ENCODE data around the gene STRA8.

Gene STRA8, protein sequence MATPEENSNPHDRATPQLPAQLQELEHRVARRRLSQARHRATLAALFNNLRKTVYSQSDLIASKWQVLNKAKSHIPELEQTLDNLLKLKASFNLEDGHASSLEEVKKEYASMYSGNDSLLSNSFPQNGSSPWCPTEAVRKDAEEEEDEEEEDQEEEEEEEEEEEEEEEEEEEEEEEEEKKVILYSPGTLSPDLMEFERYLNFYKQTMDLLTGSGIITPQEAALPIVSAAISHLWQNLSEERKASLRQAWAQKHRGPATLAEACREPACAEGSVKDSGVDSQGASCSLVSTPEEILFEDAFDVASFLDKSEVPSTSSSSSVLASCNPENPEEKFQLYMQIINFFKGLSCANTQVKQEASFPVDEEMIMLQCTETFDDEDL

GRCh38 chr7:135233570-135233969 lies at the start of gene STRA8:
Gene STRA8, plus strand, starts transcription at chr7:135233838. Its CDS starts 6,687 bp downstream, at chr7:135240525.
- H3K9me3 Mint-ChIP-seq: no peaks in the 10 kb centered on the region
- H3K27ac Mint-ChIP-seq: no peak within 1 kb of the TSS
- ATAC-seq (ENCODE audit: low read depth): no peak
- no peak for DNase-seq (ENCODE audit: low spot score in 2 of 2)
- no peak within 1 kb of the TSS for H3K4me3 Mint-ChIP-seq
- H3K4me1 Mint-ChIP-seq: peaks cover 12% of the 10 kb centered on the region
- H3K36me3 Mint-ChIP-seq: no peaks in the 10 kb centered on the region
- H3K27me3 Mint-ChIP-seq: peaks cover 11% of the 10 kb centered on the region

GRCh38 chr7:135184254-135184841 lies 49.3 kb upstream of the STRA8 start:
- no peak overlapping the region for H3K27ac Mint-ChIP-seq
- no peak for DNase-seq (ENCODE audit: low spot score in 2 of 2)
- peaks cover 6% of the 10 kb centered on the region for H3K4me1 Mint-ChIP-seq
- peaks cover 65% of the 10 kb centered on the region for H3K36me3 Mint-ChIP-seq
- no peaks in the 10 kb centered on the region for H3K27me3 Mint-ChIP-seq
- ATAC-seq (ENCODE audit: low read depth): no peak
- no peak overlapping the region for H3K4me3 Mint-ChIP-seq
- peaks cover 10% of the 10 kb centered on the region for H3K9me3 Mint-ChIP-seq

DNA sequence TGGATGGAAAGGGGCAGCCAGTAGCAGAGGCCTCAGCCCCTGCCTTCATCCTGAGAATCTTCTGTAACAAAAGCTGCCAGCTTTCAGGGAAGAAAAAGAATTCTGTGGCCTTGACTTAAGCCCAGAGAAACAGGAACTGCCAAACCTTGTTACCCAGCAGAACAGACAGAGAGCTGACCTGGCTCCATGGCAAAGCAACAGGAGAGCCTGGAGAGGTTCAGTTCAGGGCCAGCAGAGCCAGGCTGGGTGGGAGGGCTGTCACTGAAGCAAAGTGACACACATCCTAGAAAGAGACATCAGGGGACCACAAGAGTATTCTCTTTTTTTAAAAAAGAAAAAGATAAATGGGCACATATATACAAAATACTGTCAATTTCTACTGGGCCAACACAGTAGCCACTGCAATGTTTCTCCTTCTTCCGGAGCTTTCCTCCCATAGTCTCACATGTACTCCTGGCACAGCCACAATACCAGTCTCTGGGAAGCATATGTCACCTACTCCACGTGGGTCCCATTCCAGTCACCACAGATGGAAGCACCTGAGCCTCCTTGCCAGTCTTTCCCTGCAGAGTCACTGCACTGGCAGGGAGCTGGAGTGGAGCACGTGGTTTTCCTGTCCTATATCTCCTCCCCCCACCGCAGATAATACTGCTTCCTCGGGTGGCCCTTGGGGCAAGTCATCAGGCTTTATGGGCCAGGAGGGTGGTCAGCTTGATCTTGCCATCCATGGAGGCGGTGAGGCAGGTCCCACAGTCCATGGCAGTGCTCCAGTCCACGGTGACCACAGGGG lies 48.0 kb upstream of the STRA8 start:
- Mint-ChIP-seq H3K4me1 (peaks cover 11% of the 10 kb centered on the region), H3K36me3 (peaks cover 67% of the 10 kb centered on the region), H3K4me3 (no peak overlapping the region), H3K27ac (no peak overlapping the region), H3K9me3 (peaks cover 10% of the 10 kb centered on the region), H3K27me3 (no peaks in the 10 kb centered on the region)
- no peak for DNase-seq (ENCODE audit: low spot score in 2 of 2)
- ATAC-seq (ENCODE audit: low read depth): no peak

DNA sequence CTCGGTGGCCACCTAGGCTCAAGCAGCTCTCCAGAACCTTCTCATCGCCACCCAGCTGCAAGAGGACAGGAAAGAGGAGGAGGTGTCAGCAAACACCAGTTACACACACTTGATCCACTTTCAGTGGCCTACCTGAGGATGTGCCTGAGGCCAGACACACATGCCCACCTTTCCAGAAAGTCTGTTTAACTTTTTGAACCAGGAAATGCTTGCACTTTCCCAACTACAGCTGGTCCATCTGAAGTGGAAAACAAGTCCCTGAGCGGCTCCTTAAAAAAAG lies 47.4 kb upstream of the STRA8 start:
- Mint-ChIP-seq H3K27ac (peak overlapping the region; percentile 57), H3K27me3 (no peaks in the 10 kb centered on the region), H3K36me3 (peaks cover 67% of the 10 kb centered on the region), H3K4me3 (no peak overlapping the region), H3K4me1 (peaks cover 14% of the 10 kb centered on the region), H3K9me3 (peaks cover 9% of the 10 kb centered on the region)
- DNase-seq (ENCODE audit: low spot score in 2 of 2) (no peak), ATAC-seq (ENCODE audit: low read depth) (no peak)

DNA sequence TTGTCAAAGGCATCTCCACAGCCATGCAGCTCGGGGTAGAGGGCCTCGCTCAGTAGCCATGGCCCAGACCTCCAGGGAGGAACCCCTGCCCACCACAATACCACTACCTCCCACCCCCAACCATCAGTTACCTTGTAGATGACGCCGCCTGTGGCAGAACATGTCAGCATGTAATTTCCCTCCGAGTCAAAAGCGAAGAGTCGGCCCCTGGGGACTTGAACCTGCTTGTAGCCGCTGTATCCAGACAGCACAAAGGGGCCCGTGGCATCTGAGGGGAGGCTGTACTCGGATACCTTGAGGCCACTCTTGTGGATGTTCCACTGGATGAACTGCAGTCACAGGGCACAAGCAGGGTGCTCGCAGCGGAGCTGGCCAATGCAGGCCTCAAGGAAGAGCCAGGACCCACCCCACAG lies 46.8 kb upstream of the STRA8 start:
- no peak for DNase-seq (ENCODE audit: low spot score in 2 of 2)
- H3K9me3 Mint-ChIP-seq: peaks cover 4% of the 10 kb centered on the region
- H3K36me3 Mint-ChIP-seq: peaks cover 66% of the 10 kb centered on the region
- peak overlapping the region; percentile 57 for H3K27ac Mint-ChIP-seq
- peak; percentile 28 for ATAC-seq (ENCODE audit: low read depth)
- H3K27me3 Mint-ChIP-seq: no peaks in the 10 kb centered on the region
- H3K4me3 Mint-ChIP-seq: no peak overlapping the region
- peaks cover 14% of the 10 kb centered on the region for H3K4me1 Mint-ChIP-seq

GRCh38 chr7:135188298-135188984 lies 45.2 kb upstream of the STRA8 start:
- DNase-seq (ENCODE audit: low spot score in 2 of 2) (peak in 1 of 2 donors; percentile 37), ATAC-seq (ENCODE audit: low read depth) (peak; percentile 94)
- Mint-ChIP-seq H3K36me3 (peaks cover 64% of the 10 kb centered on the region), H3K9me3 (peaks cover 3% of the 10 kb centered on the region), H3K4me1 (peaks cover 14% of the 10 kb centered on the region), H3K27me3 (no peaks in the 10 kb centered on the region), H3K4me3 (no peak overlapping the region), H3K27ac (peak overlapping the region; percentile 80)

DNA sequence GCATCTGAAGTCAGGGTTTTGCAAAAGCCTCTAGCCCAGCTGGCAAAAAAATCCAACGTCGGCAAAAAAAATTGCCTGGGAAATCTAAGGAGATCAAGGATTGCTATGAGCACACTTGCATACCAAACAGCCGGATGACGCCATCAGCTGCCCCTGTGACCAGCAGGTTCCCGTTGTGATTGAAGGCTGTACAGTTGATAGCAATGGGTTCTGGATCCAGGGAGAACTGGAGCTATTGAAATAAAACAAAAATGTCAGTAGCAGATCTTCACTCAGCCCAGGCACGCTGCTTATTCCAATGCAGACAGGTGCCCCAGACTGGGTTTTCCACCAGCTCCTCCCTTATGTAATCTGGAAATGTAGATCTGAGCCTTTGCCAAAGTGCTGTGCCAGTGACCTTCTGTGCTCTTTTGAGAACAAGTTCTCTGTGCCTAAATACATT lies 44.4 kb upstream of the STRA8 start:
- peaks cover 14% of the 10 kb centered on the region for H3K4me1 Mint-ChIP-seq
- peaks cover 64% of the 10 kb centered on the region for H3K36me3 Mint-ChIP-seq
- peak overlapping the region; percentile 45 for H3K27ac Mint-ChIP-seq
- H3K27me3 Mint-ChIP-seq: no peaks in the 10 kb centered on the region
- DNase-seq (ENCODE audit: low spot score in 2 of 2) (no peak), ATAC-seq (ENCODE audit: low read depth) (no peak)
- H3K4me3 Mint-ChIP-seq: no peak overlapping the region
- no peaks in the 10 kb centered on the region for H3K9me3 Mint-ChIP-seq

DNA sequence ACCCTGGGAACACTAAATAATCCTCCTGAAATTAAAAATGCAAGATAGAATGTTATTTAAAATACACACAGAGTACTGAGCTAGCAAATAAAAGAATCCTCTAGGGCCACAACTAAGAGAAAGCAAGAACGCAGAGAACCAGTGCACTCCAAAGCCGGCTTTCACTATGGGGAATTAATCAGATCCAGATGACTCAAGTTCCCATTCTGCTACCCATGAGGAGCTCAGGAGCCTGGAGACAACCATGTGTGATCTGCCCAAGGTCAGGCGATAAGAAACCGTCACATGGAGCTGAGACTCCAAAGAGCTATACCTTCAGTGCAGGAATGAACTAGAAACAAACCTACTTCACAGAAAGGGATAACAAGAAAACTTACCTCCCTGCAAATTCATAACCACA lies 43.7 kb upstream of the STRA8 start:
- Mint-ChIP-seq H3K27ac (peak overlapping the region; percentile 4), H3K27me3 (no peaks in the 10 kb centered on the region), H3K9me3 (no peaks in the 10 kb centered on the region), H3K36me3 (peaks cover 60% of the 10 kb centered on the region), H3K4me1 (peaks cover 14% of the 10 kb centered on the region), H3K4me3 (no peak overlapping the region)
- no peak for DNase-seq (ENCODE audit: low spot score in 2 of 2)
- ATAC-seq (ENCODE audit: low read depth): no peak

- H3K27ac Mint-ChIP-seq: peak overlapping the region; percentile 4
- DNase-seq (ENCODE audit: low spot score in 2 of 2): no peak
- no peaks in the 10 kb centered on the region for H3K27me3 Mint-ChIP-seq
- H3K4me1 Mint-ChIP-seq: peaks cover 14% of the 10 kb centered on the region
- no peak overlapping the region for H3K4me3 Mint-ChIP-seq
- no peaks in the 10 kb centered on the region for H3K9me3 Mint-ChIP-seq
- no peak for ATAC-seq (ENCODE audit: low read depth)
- peaks cover 58% of the 10 kb centered on the region for H3K36me3 Mint-ChIP-seq
These were observed 42.9 kb upstream of the STRA8 start for GRCh38 chr7:135190703-135191102.

DNA sequence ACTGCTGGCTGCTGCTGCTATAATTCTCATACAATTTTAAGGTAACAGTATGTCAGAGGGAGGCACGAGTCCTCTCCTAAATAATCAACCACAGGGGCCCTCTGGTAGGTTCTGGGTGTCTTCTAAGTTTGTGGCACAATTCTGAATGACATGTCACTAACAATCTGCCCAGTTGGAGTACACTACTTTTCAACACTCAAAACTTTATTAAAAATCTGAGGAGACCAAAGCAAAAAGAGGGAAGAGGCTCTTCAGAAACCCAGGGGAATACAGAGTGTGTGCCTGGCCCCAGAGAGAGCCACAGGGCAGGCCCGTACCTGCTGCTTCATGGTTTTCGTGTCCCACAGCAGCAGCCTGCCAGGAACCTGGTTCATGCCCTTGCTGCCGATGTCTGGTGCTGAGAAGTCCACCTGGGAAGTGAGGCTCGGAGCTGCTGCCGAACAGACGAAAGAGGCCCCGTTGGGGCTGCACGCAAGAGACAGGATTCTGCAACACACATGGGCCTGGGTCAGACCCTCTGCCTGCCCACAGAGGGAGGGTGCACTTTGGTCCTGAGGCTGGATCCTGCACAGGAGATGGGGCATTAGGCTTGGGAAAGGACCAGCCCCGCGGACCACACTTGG lies 40.6 kb upstream of the STRA8 start:
- DNase-seq (ENCODE audit: low spot score in 2 of 2) (no peak), ATAC-seq (ENCODE audit: low read depth) (no peak)
- peaks cover 13% of the 10 kb centered on the region for H3K4me1 Mint-ChIP-seq
- H3K27ac Mint-ChIP-seq: peak overlapping the region; percentile 60
- H3K36me3 Mint-ChIP-seq: peaks cover 54% of the 10 kb centered on the region
- no peak overlapping the region for H3K4me3 Mint-ChIP-seq
- H3K9me3 Mint-ChIP-seq: no peaks in the 10 kb centered on the region
- H3K27me3 Mint-ChIP-seq: no peaks in the 10 kb centered on the region

GRCh38 chr7:135193615-135194081 lies 40.0 kb upstream of the STRA8 start:
- DNase-seq (ENCODE audit: low spot score in 2 of 2) (no peak), ATAC-seq (ENCODE audit: low read depth) (no peak)
- Mint-ChIP-seq H3K27ac (peak overlapping the region; percentile 60), H3K27me3 (no peaks in the 10 kb centered on the region), H3K36me3 (peaks cover 51% of the 10 kb centered on the region), H3K4me3 (no peak overlapping the region), H3K9me3 (no peaks in the 10 kb centered on the region), H3K4me1 (peaks cover 12% of the 10 kb centered on the region)

- Mint-ChIP-seq H3K27me3 (no peaks in the 10 kb centered on the region), H3K4me3 (no peak overlapping the region), H3K36me3 (peaks cover 51% of the 10 kb centered on the region), H3K4me1 (peaks cover 7% of the 10 kb centered on the region), H3K9me3 (no peaks in the 10 kb centered on the region), H3K27ac (no peak overlapping the region)
- DNase-seq (ENCODE audit: low spot score in 2 of 2) (no peak), ATAC-seq (ENCODE audit: low read depth) (no peak)
These were observed 39.0 kb upstream of the STRA8 start for GRCh38 chr7:135194494-135195095.

GRCh38 chr7:135195156-135195555 lies 38.5 kb upstream of the STRA8 start:
- no peaks in the 10 kb centered on the region for H3K27me3 Mint-ChIP-seq
- H3K4me3 Mint-ChIP-seq: no peak overlapping the region
- no peak overlapping the region for H3K27ac Mint-ChIP-seq
- no peaks in the 10 kb centered on the region for H3K9me3 Mint-ChIP-seq
- ATAC-seq (ENCODE audit: low read depth) (no peak), DNase-seq (ENCODE audit: low spot score in 2 of 2) (no peak)
- peaks cover 6% of the 10 kb centered on the region for H3K4me1 Mint-ChIP-seq
- peaks cover 49% of the 10 kb centered on the region for H3K36me3 Mint-ChIP-seq

Measured in memory B cell (primary cell).